HG02852 (cell line): ENCODE measurements around the gene KCNK2.
"Not testable (repeated sequence)": the region's sequence is repeated elsewhere in the genome, so short reads cannot be mapped to it uniquely, and the experiment has no call there.

Experiments
- ATAC-seq: cut with Tn5 transposase; IDR thresholded peaks from one replicate; pipeline ENCODE4 v1.9.1; 2021; ENCODE audit warnings: mild to moderate bottlenecking, moderate library complexity; ENCODE audit not compliant: unreplicated experiment

The KCNK2 gene

GRCh38 chr1:215147024-215147423 lies 64.5 kb downstream of the KCNK2 start:
- no peak for ATAC-seq

GRCh38 chr1:215151841-215152549 lies 69.5 kb downstream of the KCNK2 start:
- ATAC-seq, result no peak

- ATAC-seq, result no peak
Measured at GRCh38 chr1:215156232-215156631, 73.7 kb downstream of the KCNK2 start.

GRCh38 chr1:215160351-215160750 lies 77.8 kb downstream of the KCNK2 start:
- no peak for ATAC-seq

- ATAC-seq, result not testable (repeated sequence)
Measured at GRCh38 chr1:215163144-215163543, 80.6 kb downstream of the KCNK2 start.

- ATAC-seq, result no peak
Measured at GRCh38 chr1:215166886-215167285, 84.3 kb downstream of the KCNK2 start.

GRCh38 chr1:215181518-215181917 lies 99.0 kb downstream of the KCNK2 start:
- ATAC-seq, result no peak

GRCh38 chr1:215185067-215185620 lies 102.6 kb downstream of the KCNK2 start:
- ATAC-seq, result no peak

- no peak for ATAC-seq
Measured at GRCh38 chr1:215188302-215188950, 105.9 kb downstream of the KCNK2 start.

- no peak for ATAC-seq
Measured at GRCh38 chr1:215192306-215192705, 109.8 kb downstream of the KCNK2 start.

- ATAC-seq, result no peak
Measured at GRCh38 chr1:215198021-215198420, 115.5 kb downstream of the KCNK2 start.

GRCh38 chr1:215200121-215200520 lies 117.6 kb downstream of the KCNK2 start:
- no peak for ATAC-seq

GRCh38 chr1:215201283-215201682 lies 118.7 kb downstream of the KCNK2 start:
- ATAC-seq, result no peak

- ATAC-seq, result no peak
Measured at GRCh38 chr1:215202868-215203267, 120.3 kb downstream of the KCNK2 start.

- ATAC-seq, result no peak
Measured at GRCh38 chr1:215210167-215210566, 127.6 kb downstream of the KCNK2 start.

- no peak for ATAC-seq
Measured at GRCh38 chr1:215215846-215216245, 133.3 kb downstream of the KCNK2 start.

- no peak for ATAC-seq
Measured at GRCh38 chr1:215219372-215219771, 136.8 kb downstream of the KCNK2 start.

- ATAC-seq, result no peak
Measured at GRCh38 chr1:215220346-215220745, 137.8 kb downstream of the KCNK2 start.

- ATAC-seq, result no peak
Measured at GRCh38 chr1:215226757-215227156, 144.2 kb downstream of the KCNK2 start.

- no peak for ATAC-seq
Measured at GRCh38 chr1:215228193-215228592, 145.7 kb downstream of the KCNK2 start.

GRCh38 chr1:215241451-215241850 lies 158.9 kb downstream of the KCNK2 start:
- no peak for ATAC-seq

GRCh38 chr1:215243345-215244054 lies 161.0 kb downstream of the KCNK2 start:
- ATAC-seq, result no peak
